HepG2 (cell line): ENCODE measurements around the gene ATP8B2. TPM values are rescaled to one million over a fixed set of nuclear protein-coding genes. Genes with fewer than 3 reads are reported as not detected.
A peak's percentile ranks its signal among the peaks of the same experiment; 100 is the strongest.
"Not testable (repeated sequence)": the region's sequence is repeated elsewhere in the genome, so short reads cannot be mapped to it uniquely, and the experiment has no call there.

Source experiments
- ATAC-seq: fragments of 200-7000 bp; cut with Tn5 transposase; 3 replicates; pipeline ENCODE4 v1.9.1; 2020; ENCODE audit warnings: mild to moderate bottlenecking, moderate library complexity
- BruUV-seq: library from RNA; stranded (reverse); fragments of 400-500 nt; replicated peaks from 2 replicates; lab custom pipeline; 2021; lab: Mats Ljungman, UMichigan
- CTCF ChIA-PET: fragments of 300-600 bp; formaldehyde crosslinking; extraction: SDS; loops from one replicate; lab custom pipeline; 2021; ENCODE audit warnings: low total read pairs, inconsistent platforms, low intra/inter-chr PET ratio; lab: Yijun Ruan, JAX
- POLR2A ChIA-PET: fragments of 350-600 bp; sonication (Branson Sonifier 250); formaldehyde crosslinking; loops from one replicate; lab custom pipeline; 2020; ENCODE audit warnings: antibody characterized with exemption, inconsistent platforms; lab: Yijun Ruan, JAX
- DNase-seq: peaks from one replicate; pipeline ENCODE4 v3.0.0-alpha.2; 2015; ENCODE audit warnings: low spot score
- FAIRE-seq: peaks from 3 replicates; lab custom pipeline; 2011; peaks lifted over from hg19 to GRCh38; lab: Jason Lieb, UNC
- H2AFZ ChIP-seq: one replicate; pipeline ENCODE4 v1.6.1; 2011; ENCODE audit warnings: low read length, inconsistent platforms
- H3K27ac ChIP-seq: fragments of 300-600 bp; 3 replicates; pipeline ENCODE4 v1.8.0; 2011; ENCODE audit warnings: mixed run types, mild to moderate bottlenecking, mixed read lengths, low read length, inconsistent platforms; ENCODE audit not compliant: insufficient read depth; ENCODE audit errors: extremely low read length
- H3K27me3 ChIP-seq, 2 experiments: fragments of 200-600 bp in 1 of 2; 2 replicates in 1 of 2; 3 replicates in 1 of 2; pipeline versions ENCODE4 v1.6.0 to v1.8.0; 2011; ENCODE audit warnings: low read length in 2 of 2, mild to moderate bottlenecking in 2 of 2, moderate library complexity in 2 of 2, inconsistent platforms in 1 of 2; ENCODE audit not compliant: insufficient read depth in 2 of 2, control insufficient read depth in 1 of 2
- H3K36me3 ChIP-seq, 2 experiments: fragments of 200-600 bp in 1 of 2; replicated peaks in 1 of 2; 2 replicates in 1 of 2; 3 replicates in 1 of 2; pipeline versions ENCODE4 v1.5.1 to v1.8.0; 2011; ENCODE audit warnings: low read length in 2 of 2, inconsistent platforms in 1 of 2; ENCODE audit not compliant: insufficient read depth in 2 of 2, control insufficient read depth in 1 of 2
- H3K4me1 ChIP-seq: 2 replicates; pipeline ENCODE4 v1.5.1; 2012; ENCODE audit warnings: low read length, inconsistent platforms; ENCODE audit not compliant: insufficient read depth
- H3K4me2 ChIP-seq: 2 replicates; pipeline ENCODE4 v1.6.0; 2011; ENCODE audit warnings: low read depth, low read length, inconsistent platforms
- H3K4me3 ChIP-seq, 3 experiments: fragments of 200-600 bp in 1 of 3; sonication (generic), shearing (Covaris generic) in 1 of 3; replicated peaks in 1 of 3; 2 replicates each; pipeline ENCODE4 v1.5.1; 2011 to 2016; ENCODE audit warnings: low read length in 3 of 3, inconsistent platforms in 2 of 3, low read depth in 2 of 3, mild to moderate bottlenecking in 2 of 3, control low read depth in 1 of 3, mixed read lengths in 1 of 3; ENCODE audit not compliant: insufficient read depth in 1 of 3
- H3K79me2 ChIP-seq: one replicate; pipeline ENCODE4 v1.6.1; 2011; ENCODE audit warnings: low read length, inconsistent platforms; ENCODE audit not compliant: insufficient read depth
- H3K9ac ChIP-seq: 2 replicates; pipeline ENCODE4 v1.6.0; 2011; ENCODE audit warnings: mild to moderate bottlenecking, low read depth, low read length, inconsistent platforms; ENCODE audit not compliant: insufficient read depth
- H3K9me3 ChIP-seq: 2 replicates; pipeline ENCODE4 v1.5.1; 2012; ENCODE audit warnings: mild to moderate bottlenecking, low read length
- H4K20me1 ChIP-seq: 2 replicates; pipeline ENCODE4 v1.6.0; 2011; ENCODE audit warnings: inconsistent platforms, mild to moderate bottlenecking, low read length, moderate library complexity; ENCODE audit not compliant: insufficient read depth
- ERF ChIP-seq: IDR thresholded peaks from 2 replicates; pipeline ENCODE4 v1.6.1; 2018; ENCODE audit warnings: missing biosample characterization, missing genetic modification reagents
- ESRRA ChIP-seq: sonication (generic); formaldehyde crosslinking; IDR thresholded peaks from 2 replicates; pipeline ENCODE4 v1.5.1; 2020; ENCODE audit warnings: mild to moderate bottlenecking, low read depth, missing genetic modification reagents
- RAD21 ChIP-seq: fragments of 450-650 bp; formaldehyde crosslinking; IDR thresholded peaks from 2 replicates; pipeline ENCODE4 v1.5.0; 2020; ENCODE audit warnings: mild to moderate bottlenecking
- WGBS: methylation state at CpG from one replicate; pipeline ENCODE4 v1.1.6; 2017; ENCODE audit warnings: low lambda C conversion rate; 5-methylcytosine and 5-hydroxymethylcytosine counted together
- in situ Hi-C: cut with HindIII; loops from 2 replicates; pipeline ENCODE4 v1.10.0; 2017; ENCODE audit warnings: low pct_unique_long_range_greater_than_20kb; ENCODE audit not compliant: extremely low pct_ligation_motif_present
- intact Hi-C: fragments of 100-400 bp; cut with micrococcal nuclease; formaldehyde crosslinking; loops from one replicate; pipeline ENCODE4 v1.10.0; 2022; ENCODE audit not compliant: unreplicated experiment
- polyA plus RNA-seq, 8 experiments: library from polyadenylated mRNA; depleted of rRNA in 3 of 8; stranded (reverse) in 7 of 8; unstranded in 1 of 8; fragments of >200 nt; fragmentation: Illumina TruSeq in 4 of 8; extraction: Trizol in 4 of 8; gene quantifications; 2 replicates each; pipeline versions ENCODE4 v1.2.1 to v1.2.3, GENCODE V29; 2011 to 2016; ENCODE audit warnings: low read depth in 4 of 8, missing spikeins in 1 of 8, mixed read lengths in 1 of 8; ENCODE audit not compliant: insufficient read depth in 1 of 8
- total RNA-seq, 5 experiments: library from RNA; depleted of rRNA; stranded (reverse); fragments of >200 nt; fragmentation: Illumina TruSeq; extraction: Trizol; gene quantifications; 2 replicates each; pipeline ENCODE4 v1.2.3, GENCODE V29; 2016; ENCODE audit warnings: low read depth in 1 of 5
- TF ChIP-seq, protein P1 (sequence below): sonication (generic); formaldehyde crosslinking; IDR thresholded peaks from 2 replicates; pipeline ENCODE4 v1.4.0; 2020; ENCODE audit warnings: missing genetic modification reagents

The ATP8B2 gene
- total and polyA plus RNA-seq, 2 of the 13 experiments (the other 11 are each of a cell fraction or from before 2014, with no cell fraction given) = 20.4 to 39.3 TPM

DNA sequence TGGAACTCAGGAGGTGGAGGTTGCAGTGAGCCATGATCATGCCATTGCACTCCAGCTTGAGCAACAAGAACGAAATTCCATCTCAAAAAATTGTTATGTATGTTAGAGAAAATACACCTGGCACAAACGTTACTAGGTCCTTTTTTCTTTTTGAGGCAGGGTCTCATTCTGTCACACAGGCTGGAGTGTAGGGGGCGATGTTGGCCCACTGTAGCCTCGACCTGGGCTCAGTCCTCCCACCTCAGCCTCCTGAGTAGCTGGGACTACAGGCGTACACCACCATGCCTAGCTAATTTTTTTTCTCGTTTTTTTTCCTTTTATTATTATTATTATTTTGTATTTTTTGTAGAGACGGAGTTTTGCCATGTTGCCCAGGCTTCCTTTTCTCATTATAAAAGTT, 48.5 kb upstream of the ATP8B2 start (continued):
- TF ChIP-seq ERF = no peak
- no peak for TF ChIP-seq ESRRA (CRISPR knock-in tag)
- TF ChIP-seq RAD21 (CRISPR knock-in tag) = peak; percentile 29; the same call in 1 of the 2 replicates
- TF ChIP-seq, protein P1, sequence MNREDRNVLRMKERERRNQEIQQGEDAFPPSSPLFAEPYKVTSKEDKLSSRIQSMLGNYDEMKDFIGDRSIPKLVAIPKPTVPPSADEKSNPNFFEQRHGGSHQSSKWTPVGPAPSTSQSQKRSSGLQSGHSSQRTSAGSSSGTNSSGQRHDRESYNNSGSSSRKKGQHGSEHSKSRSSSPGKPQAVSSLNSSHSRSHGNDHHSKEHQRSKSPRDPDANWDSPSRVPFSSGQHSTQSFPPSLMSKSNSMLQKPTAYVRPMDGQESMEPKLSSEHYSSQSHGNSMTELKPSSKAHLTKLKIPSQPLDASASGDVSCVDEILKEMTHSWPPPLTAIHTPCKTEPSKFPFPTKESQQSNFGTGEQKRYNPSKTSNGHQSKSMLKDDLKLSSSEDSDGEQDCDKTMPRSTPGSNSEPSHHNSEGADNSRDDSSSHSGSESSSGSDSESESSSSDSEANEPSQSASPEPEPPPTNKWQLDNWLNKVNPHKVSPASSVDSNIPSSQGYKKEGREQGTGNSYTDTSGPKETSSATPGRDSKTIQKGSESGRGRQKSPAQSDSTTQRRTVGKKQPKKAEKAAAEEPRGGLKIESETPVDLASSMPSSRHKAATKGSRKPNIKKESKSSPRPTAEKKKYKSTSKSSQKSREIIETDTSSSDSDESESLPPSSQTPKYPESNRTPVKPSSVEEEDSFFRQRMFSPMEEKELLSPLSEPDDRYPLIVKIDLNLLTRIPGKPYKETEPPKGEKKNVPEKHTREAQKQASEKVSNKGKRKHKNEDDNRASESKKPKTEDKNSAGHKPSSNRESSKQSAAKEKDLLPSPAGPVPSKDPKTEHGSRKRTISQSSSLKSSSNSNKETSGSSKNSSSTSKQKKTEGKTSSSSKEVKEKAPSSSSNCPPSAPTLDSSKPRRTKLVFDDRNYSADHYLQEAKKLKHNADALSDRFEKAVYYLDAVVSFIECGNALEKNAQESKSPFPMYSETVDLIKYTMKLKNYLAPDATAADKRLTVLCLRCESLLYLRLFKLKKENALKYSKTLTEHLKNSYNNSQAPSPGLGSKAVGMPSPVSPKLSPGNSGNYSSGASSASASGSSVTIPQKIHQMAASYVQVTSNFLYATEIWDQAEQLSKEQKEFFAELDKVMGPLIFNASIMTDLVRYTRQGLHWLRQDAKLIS = no peak

DNA sequence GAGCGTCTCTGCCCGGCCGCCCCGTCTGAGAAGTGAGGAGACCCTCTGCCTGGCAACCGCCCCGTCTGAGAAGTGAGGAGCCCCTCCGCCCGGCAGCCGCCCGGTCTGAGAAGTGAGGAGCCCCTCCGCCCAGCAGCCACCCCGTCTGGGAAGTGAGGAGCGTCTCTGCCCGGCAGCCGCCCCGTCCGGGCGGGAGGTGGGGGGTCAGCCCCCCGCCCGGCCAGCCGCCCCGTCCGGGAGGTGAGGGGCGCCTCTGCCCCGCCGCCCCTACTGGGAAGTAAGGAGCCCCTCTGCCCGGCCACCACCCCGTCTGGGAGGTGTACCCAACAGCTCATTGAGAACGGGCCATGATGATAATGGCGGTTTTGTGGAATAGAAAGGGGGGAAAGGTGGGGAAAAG, 37.7 kb upstream of the ATP8B2 start:
- intact Hi-C loops, FAIRE-seq: not testable (repeated sequence)

More for the DNA sequence above, 37.7 kb upstream of the ATP8B2 start:
- 71% methylated on average over 8 of the region's 30 CpGs for WGBS
- BruUV-seq, POLR2A ChIA-PET, ATAC-seq, H3K27me3 ChIP-seq, H3K27ac ChIP-seq, in situ Hi-C loops, H3K4me2 ChIP-seq, H3K9me3 ChIP-seq, H3K9ac ChIP-seq, H3K36me3 ChIP-seq, H4K20me1 ChIP-seq, DNase-seq, H2AFZ ChIP-seq, H3K79me2 ChIP-seq, H3K4me3 ChIP-seq, CTCF ChIA-PET: not testable (repeated sequence)
- peaks cover 13% of the 10 kb centered on the region for H3K4me1 ChIP-seq
